Activated CD8-positive, alpha-beta memory T cell treated with anti-CD3 and anti-CD28 coated beads for 48 hours (primary cell): ENCODE data around the gene SLC25A40.
"Not testable (repeated sequence)": the region's sequence is repeated elsewhere in the genome, so short reads cannot be mapped to it uniquely, and the experiment has no call there.

ENCODE experiments used
- DNase-seq, 3 experiments: peaks; one replicate each; pipeline ENCODE4 v3.0.0-alpha.2; 2020; ENCODE audit warnings: low read depth in 2 of 3, low spot score in 2 of 3

SLC25A40 gene

DNA sequence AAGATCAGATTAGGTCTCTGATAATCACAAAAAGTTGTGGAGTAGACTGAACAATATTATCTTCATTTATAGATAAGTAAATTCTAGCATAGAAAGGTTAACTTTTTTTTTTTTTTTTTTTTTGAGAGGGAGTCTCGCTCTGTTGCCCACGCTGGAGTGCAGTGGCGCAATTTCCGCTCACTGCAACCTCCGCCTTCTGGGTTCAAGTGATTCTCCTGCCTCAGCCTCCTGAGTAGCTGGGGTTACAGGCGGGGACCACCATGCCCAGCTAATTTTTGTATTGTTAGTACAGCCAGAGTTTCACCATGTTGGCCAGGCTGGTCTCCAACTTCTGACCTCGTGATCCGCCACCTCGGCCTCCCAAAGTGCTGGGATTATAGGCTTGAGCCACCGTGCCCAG is 2.8 kb downstream of the SLC25A40 start:
- DNase-seq, result not testable (repeated sequence)

DNA sequence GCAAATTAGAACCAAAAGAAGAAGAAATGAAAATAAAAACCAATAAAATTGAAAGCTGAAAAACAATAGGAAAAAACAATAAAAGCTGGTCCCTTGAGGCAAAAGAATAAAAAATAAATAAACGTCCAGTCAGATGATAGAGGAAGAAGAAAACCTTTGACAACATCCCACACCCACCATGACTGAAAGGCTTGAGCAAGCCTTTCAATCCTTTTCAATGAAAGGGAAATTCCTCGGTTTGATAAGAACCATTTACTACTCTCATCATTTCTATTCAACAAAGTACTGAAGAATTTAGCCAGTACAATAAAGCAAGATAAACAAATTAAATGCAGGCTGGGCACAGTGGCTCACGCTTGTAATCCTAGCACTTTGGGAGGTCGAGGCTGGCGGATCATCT is 3.8 kb downstream of the SLC25A40 start:
- DNase-seq, result no peak

DNA sequence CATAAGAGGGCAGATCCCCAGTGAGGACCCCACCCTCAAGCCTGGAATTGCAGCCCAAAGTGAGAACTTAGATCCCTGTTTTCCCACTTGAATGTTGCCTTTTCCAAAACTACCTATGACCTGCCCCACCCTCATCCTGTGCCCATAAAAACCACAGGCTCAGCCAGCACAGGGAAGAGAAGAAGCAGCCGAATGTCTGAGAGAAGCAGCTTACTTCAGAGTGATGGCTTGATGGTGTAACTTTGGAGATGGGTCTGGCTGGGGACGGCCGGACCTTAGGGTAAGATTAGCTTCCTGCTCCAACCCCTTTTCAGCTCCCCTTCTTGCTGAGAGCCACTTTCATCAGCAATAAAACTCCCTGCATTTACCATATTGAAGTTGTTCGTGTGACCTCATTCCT is 5.7 kb downstream of the SLC25A40 start:
- DNase-seq, result no peak

DNA sequence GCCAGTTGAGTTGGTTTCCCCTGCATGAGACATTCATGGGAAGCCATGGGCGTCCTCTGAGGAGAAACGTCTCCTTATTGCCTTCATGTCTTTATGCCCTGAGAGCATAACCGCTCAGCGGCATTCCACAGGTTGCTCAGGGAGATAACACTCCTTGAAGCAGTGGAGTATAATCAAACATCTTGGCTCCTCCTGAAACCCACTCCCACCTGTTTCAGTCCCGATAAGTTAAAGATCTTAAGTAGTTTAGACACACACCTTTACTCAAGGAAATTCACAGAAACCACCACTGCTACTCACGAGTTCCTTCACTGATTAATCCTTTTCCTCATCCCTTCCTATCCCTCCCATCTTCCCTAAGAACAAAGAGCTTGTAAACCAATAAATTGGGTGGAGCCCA is 9.6 kb downstream of the SLC25A40 start:
- not testable (repeated sequence) for DNase-seq

DNA sequence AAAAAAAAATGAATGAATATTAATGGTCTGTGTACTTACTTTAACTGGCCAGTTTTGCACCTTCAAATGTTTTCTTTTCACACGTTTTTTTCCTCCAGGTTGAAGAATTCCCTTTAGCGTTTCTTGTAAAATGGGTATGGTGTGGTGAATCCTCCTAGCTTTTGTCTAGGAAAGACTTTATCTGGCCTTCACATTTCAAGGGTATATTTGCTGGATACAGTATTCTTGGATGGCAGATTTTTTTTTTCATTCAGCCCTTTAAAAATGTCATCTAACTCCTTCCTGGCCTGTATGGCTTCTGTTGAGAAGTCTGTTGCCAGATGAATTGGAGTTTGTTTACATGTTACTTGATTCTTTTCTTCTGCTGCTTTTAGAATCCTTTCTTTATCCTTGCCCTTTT is 10.1 kb downstream of the SLC25A40 start:
- no peak for DNase-seq

DNA sequence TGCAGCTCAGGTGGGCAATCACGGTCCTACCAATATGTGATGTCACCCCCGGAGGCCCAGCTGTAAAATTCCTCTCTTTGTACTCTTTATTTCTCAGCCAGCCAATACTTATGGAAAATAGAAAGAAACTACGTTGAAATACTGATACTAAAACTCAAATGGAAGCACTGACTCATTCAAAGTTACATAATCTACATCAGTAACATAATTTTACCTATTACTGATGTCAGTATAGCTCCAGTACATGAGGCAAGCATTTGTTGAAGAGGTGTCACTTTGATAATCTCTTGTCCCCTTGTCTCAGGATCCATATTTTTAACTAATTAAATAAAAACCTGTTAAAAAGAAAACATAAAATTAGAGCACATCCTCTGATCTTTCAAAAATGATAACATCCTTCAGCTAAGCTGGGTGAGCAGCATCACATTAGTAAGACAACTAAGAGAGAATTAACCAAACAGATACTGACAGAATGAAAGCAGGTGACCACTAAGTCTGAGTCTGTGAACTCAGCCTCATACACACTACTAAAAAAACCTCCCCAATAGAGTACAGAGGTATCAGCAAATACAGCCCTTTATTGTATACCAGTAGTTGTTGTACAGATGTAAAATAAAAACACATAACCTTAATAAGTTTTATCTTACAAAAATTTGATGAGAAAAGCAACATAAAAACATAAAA is 17.6 kb downstream of the SLC25A40 start:
- DNase-seq, result no peak

DNA sequence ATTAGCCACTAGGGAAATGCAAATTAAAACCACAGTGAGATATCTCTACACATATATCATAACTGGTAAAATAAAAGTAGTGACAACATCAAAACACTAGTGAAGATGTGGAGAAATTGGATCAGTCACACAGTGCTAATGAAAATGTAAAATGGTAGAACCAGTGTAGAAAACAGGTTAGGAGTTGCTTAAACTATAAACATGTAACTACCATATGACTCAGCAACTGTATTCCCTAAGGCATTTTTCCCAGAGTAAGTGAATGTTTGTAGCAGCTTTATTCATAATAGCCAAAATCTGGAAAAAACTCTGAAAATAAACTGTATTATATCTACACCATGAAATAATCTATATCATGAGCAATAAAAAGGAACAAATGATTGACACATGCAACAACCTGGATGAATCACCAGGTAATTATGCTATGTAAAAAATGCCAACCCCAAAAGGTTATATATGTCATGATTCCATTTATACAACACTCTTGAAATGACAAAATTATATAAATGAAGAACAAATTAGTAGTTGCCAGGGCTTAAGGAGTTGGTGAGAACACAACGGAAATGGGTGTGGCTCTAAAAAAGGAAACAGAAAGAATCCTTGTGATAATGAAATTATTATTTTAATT is 22.8 kb downstream of the SLC25A40 start:
- no peak for DNase-seq

DNA sequence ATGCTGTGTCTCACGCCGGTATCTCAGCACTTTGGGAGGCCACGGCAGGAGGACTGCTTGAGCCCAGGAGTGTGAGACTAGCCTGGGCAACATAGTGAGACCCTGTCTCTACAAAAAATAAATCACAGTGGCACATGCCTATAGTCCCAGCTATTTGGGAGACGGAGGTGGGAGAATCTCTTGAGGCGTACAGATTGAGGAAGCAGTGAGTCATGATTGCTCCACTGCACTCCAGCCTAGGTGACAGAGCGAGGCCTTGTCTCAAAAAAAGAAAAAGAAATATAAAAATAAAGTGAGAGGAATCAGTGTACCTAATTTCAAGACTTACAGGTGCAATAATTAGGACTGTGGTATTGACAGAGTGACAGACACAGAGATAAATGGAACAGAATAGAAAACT is 23.9 kb downstream of the SLC25A40 start:
- DNase-seq, result no peak

DNA sequence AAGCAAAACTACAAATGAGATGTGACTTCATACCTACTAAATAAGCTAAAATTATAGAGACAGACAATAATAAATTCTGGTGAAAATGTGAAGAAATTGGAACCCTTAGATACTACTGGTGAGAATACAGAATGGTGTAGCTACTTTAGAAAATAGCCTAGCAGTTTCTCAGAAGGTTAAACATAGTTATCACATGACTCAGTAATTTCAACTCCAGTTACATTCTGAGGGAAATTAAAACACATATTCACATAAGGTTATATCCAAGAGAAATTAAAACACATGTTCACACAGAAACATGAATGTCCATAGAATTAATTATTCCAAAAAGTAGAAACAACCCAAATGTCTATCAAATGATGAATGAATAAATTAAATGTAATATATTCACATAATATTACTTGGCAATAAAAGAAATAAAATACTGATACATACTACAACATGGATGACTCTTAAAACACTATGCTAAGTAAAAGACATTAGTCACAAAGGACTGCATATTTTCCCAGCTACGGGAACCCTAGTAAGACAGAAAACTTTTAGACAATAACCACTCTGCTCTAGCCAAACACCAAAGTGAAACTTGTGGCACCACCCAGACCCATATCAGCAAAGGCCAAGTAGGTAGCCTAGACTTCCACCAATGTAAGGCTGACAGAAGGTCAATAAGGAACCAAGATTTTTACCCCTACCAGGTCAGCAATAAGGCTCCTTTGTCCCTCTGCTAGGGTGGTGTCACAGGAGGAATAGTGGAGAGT is 25.1 kb downstream of the SLC25A40 start:
- DNase-seq, result no peak

DNA sequence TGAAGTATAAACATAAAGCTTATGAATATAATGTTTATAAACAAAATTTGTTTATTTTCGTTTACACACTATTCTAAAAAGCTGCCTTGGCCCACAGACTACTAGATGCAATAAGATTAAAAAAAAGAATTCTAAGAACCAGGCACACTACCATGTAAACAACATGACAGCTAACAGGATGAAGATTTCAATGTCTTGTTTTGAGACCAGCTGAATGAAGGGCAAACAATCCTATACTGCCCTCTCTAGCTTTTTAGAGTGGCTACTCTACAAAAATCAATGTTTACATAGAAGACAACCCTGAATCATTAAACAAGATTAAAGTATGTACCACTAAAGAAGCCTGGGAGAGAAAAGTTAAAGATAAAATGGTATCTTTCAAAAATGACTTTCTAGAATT is 38.6 kb downstream of the SLC25A40 start:
- DNase-seq, result no peak

DNA sequence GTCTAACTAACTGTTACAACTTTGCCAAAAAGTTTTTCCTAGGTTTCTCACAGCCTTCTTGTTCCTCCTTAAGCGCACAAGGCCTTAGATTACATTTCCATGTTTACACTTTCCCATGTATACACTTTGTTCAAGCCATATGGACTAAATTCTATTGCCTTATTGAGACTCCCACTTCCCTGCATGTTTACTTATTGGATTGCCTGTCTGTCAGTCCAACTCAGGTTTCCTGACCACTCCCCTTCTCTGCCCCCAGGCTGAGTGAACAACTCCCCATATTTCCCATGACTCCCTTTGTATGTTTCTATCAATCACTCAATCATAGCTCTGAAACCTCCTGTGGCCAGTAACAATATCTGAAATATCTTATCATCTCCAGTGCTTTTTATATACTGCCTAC is 43.0 kb downstream of the SLC25A40 start:
- no peak for DNase-seq

DNA sequence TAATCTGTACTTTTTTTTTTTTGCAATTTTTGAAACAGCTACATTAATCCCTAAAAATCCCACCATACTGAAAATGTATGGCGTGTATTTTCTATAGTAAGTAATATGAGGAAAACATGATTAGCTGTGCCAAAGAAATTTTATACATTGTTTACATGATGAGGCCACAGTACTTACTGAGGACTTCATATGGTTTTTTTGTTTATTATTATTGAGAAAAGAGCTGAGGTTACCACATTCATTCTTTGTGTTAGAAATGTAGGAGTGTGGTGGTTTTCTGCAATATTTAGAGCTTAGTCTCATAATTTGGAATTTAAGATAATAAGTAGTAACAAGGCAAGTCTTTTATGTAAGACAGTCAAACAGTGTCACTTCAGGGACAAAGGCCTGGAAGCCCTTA is 45.1 kb downstream of the SLC25A40 start:
- no peak for DNase-seq

DNA sequence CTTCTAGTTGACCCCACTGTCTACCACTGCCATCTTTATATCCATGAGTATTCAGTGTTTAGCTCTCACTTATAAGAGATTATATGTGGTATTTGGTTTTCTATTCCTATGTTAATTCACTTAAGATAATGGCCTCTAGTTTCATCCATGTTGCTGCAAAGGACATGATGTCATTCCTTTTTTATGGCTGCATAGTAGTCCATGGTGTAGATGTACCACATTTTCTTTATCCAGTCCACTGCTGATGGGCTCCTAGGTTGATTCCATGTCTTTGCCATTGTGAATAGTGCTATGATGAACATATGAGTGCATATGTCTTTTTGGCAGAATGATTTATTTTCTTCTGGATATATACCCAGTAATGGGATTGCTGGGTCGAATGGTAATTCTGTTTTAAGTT is 47.8 kb downstream of the SLC25A40 start:
- DNase-seq, result not testable (repeated sequence)

DNA sequence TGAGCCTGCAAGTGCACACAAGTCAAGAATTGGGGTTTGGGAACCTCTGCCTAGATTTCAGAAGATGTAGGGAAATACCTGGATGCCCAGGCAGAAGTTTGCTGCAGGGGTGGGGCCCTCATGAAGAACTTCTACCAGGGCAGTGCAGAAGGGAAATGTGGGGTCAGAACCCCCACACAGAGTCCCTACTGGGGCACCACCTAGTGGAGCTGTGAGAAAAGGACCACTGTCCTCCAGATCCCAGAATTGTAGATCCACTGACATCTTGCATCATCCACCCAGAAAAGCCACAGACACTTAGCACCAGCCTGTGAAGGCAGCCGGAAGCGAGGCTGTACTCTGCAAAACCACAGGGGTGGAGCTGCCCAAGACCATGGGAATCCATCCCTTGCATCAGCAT is 50.8 kb downstream of the SLC25A40 start:
- not testable (repeated sequence) for DNase-seq

DNA sequence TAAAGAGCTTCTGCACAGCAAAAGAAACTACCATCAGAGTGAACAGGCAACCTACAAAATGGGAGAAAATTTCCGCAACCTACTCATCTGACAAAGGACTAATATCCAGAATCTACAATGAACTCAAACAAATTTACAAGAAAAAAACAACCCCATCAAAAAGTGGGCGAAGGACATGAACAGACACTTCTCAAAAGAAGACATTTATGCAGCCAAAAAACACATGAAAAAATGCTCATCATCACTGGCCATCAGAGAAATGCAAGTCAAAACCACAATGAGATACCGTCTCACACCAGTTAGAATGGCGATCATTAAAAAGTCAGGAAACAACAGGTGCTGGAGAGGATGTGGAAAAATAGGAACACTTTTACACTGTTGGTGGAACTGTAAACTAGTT is 54.1 kb downstream of the SLC25A40 start:
- DNase-seq, result not testable (repeated sequence)

DNA sequence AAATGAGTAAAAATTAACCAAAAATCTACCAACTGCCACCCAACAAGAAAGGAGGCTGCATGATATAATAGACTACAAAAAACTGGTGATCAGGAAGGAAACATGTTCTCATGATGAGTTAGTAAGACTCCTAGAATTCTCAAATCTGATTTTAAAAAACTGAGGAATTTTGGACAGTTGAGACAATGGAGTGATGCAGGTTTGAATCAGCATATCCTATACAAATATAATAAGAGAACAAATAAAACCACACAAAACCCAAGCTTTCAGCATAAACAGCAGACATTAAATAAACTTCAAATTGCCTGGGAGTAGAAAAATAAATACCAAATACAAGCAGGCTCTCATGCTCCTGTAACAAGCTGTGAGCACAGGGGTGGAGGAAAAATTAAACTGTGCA is 57.8 kb downstream of the SLC25A40 start:
- DNase-seq, result no peak

DNA sequence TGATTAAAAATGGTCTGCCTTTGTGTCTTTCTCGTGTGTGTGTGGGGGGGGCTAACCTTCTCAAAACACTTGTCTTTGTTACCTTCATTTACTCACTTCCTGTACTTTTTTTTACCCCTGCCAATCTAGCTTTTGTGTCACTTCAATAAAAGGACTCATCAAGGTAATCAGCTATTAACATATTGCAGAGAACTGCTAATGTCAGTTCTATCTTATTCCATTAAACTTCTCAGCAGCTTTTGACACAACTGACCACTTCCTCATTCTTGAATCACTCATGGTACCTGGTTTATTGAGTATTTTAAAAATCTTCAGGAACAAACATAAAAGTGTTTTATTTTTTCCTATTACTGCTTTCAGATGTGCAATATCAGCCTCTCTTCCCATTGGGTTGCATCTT is 59.8 kb downstream of the SLC25A40 start:
- DNase-seq, result no peak

DNA sequence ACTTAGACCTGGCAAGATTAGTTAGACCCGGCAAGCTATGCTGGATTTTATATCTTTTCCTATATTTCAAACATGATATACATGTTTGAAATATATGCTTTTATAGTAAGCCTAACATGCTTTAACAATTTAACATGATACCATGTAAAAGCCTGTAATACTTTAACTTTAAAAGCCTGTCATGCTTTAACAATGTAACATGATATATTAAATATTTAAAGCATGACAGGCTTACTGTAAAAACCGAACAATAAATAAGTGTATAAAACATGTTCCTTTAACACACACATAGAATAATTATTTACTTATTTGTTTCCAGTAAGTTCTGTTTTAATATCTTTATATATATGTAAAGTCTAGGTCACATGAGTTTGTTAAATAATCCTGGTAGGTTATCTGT is 65.4 kb downstream of the SLC25A40 start:
- DNase-seq, result no peak

DNA sequence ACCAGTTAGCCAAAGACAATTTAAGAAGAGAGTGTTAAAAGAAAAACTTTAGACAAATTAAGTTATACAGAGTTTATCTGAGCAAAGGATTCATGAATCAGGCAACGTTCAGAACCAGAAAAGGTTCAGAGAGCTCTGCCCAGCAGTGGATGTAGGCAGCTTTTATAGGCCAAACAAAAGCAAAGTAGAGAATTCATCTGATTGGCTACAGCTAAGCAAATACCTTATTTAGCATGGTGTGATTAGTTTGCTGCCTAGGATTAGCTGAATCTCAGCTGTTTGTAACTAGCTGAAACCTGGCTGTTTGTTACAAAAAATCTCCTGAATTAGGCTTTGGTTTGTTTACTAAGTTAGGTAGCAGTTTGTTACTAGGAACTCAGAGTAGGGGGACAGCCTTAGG is 66.0 kb downstream of the SLC25A40 start:
- no peak for DNase-seq

DNA sequence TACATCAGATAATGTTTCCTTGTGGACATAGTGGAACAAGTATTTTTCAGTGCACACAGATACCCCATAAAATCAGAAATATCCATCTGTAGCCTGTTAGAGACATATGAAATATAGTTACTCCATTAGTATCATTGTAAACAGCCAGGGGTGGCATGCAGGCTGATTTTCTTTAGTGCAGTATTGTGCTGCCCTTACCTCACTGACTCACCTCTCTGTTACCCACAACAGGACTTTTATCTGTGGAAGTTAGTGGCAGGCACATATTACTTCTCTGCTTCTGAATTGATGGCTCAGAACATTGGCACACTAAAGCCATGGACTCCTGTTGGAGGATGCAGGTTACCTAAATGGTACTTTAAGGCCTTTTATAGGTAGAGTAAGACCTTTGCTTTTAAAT is 70.0 kb downstream of the SLC25A40 start:
- DNase-seq, result no peak

DNA sequence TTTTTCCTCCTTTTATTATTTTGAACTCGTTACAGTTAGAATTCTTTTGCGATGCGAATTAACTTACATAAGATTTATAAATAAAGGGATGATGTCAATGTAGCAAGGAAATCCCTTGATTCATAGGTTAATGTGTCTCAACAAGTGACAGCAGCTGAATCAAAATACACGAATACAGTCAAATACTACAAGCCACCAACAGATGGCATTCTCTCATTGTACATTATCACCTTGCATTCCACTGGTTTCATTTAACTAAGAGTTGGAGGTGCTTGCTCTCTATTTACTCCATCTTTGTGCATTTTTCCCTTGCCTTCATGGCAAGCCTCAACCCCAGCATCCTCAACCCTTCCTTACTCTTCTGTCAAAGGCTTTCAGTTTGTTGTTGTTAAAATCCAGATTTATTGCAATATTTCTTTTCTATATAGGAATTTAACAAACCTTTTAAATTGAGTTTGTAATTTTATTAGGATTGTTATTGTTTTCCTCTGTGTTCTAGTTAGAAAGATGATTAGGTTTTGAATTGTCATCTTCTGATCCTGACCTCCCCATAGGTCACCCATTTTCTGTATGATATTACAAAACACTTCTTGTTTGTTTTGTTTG is 78.3 kb downstream of the SLC25A40 start:
- no peak for DNase-seq

DNA sequence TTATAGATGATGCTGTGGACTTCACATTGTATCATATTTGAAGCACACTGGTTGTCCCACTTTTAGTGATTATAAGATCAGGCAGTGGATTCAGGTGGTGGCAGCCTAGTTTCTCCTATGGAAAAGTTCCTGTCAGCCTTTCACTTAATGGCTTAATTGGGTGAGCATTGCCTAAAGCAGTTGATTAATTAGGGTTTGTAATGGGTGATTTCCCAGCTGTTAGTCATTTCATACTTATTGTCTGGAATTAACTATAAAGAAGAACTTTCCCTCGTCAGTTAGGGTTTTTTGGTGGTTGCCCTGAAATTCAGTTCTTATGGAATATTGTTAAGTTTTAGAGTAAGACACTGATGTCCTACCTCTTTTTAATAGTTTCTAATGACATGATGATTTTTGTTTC is 78.8 kb downstream of the SLC25A40 start:
- DNase-seq, result no peak
